Panc1 (cell line): ENCODE results near the gene CEP250. TPM values are rescaled to one million over a fixed set of nuclear protein-coding genes. Genes with fewer than 3 reads are reported as not detected.
"Not testable (repeated sequence)": the region's sequence is repeated elsewhere in the genome, so short reads cannot be mapped to it uniquely, and the experiment has no call there.

Experiments
- ATAC-seq: fragments of 200-7000 bp; cut with Tn5 transposase; 2 replicates; pipeline ENCODE4 v1.9.1; 2020; ENCODE audit warnings: mild to moderate bottlenecking, moderate library complexity
- BruUV-seq: library from RNA; stranded (reverse); fragments of 400-500 nt; replicated peaks from 2 replicates; lab custom pipeline; 2021; lab: Mats Ljungman, UMichigan
- CTCF ChIA-PET: fragments of 300-600 bp; sonication (Branson Sonifier 250); formaldehyde crosslinking; loops from one replicate; lab custom pipeline; 2022; ENCODE audit warnings: antibody characterized with exemption; lab: Charles Lee
- POLR2A ChIA-PET: fragments of 300-600 bp; sonication (Branson Sonifier 250); formaldehyde crosslinking; loops from one replicate; lab custom pipeline; 2022; ENCODE audit warnings: antibody characterized with exemption; lab: Charles Lee
- DNase-seq: peaks from one replicate; pipeline ENCODE4 v3.0.0-alpha.2; 2010; ENCODE audit warnings: low read depth, low spot score
- H3K27ac ChIP-seq: 2 replicates; pipeline ENCODE4 v1.5.1; 2011; ENCODE audit warnings: mild to moderate bottlenecking, low read length, inconsistent platforms
- H3K27me3 ChIP-seq: fragments of 200-500 bp; sonication (Bioruptor generic); 2 replicates; pipeline ENCODE4 v1.6.0; 2014; ENCODE audit warnings: low read length, inconsistent platforms; ENCODE audit not compliant: control insufficient read depth, insufficient read depth
- H3K36me3 ChIP-seq: fragments of 200-500 bp; sonication (Bioruptor generic); 2 replicates; pipeline ENCODE4 v1.5.1; 2014; ENCODE audit warnings: inconsistent platforms, mild to moderate bottlenecking, low read length, moderate library complexity; ENCODE audit not compliant: control insufficient read depth, insufficient read depth
- H3K4me1 ChIP-seq: 2 replicates; pipeline ENCODE4 v1.5.1; 2011; ENCODE audit warnings: inconsistent platforms, mild to moderate bottlenecking, low read length, moderate library complexity; ENCODE audit not compliant: control insufficient read depth, insufficient read depth
- H3K4me3 ChIP-seq, 2 experiments: 2 replicates each; pipeline ENCODE4 v1.5.1; 2011 to 2012; ENCODE audit warnings: low read depth in 2 of 2, low read length in 2 of 2, mild to moderate bottlenecking in 2 of 2, inconsistent platforms in 1 of 2, moderate library complexity in 1 of 2
- H3K9me3 ChIP-seq: fragments of 200-500 bp; sonication (Bioruptor generic); 2 replicates; pipeline ENCODE4 v1.5.1; 2014; ENCODE audit warnings: low read depth, mild to moderate bottlenecking, inconsistent platforms, low read length, moderate library complexity; ENCODE audit not compliant: control insufficient read depth, insufficient read depth
- CTCF ChIP-seq: fragments of 450-650 bp; IDR thresholded peaks from 2 replicates; pipeline ENCODE4 v1.5.1; 2017; ENCODE audit warnings: mild to moderate bottlenecking
- POLR2AphosphoS5 ChIP-seq: IDR thresholded peaks from 2 replicates; pipeline ENCODE4 v1.6.1; 2012; ENCODE audit warnings: mild to moderate bottlenecking, low read depth, low read length, moderate library complexity
- REST ChIP-seq, 2 experiments: IDR thresholded peaks; 2 replicates each; pipeline ENCODE4 v1.6.1; 2011 to 2012; ENCODE audit warnings: low read depth in 2 of 2, control low read depth in 1 of 2, low read length in 1 of 2, mild to moderate bottlenecking in 1 of 2, moderate library complexity in 1 of 2; ENCODE audit not compliant: insufficient read depth in 1 of 2
- SIN3A ChIP-seq: IDR thresholded peaks from 2 replicates; pipeline ENCODE4 v1.6.1; 2012; ENCODE audit warnings: low read depth, mild to moderate bottlenecking, low read length, moderate library complexity, borderline replicate concordance; ENCODE audit not compliant: insufficient read depth
- TCF7L2 ChIP-seq: IDR thresholded peaks from 2 replicates; pipeline ENCODE4 v1.6.1; 2011; ENCODE audit warnings: mild to moderate bottlenecking, low read depth, low read length, inconsistent platforms
- in situ Hi-C: cut with HindIII; loops from 2 replicates; pipeline ENCODE4 v1.10.0; 2016; ENCODE audit warnings: low sequenced_read_pairs, low pct_unique_long_range_greater_than_20kb
- intact Hi-C: fragments of 100-400 bp; cut with micrococcal nuclease; formaldehyde crosslinking; loops from one replicate; pipeline ENCODE4 v1.10.0; 2022; ENCODE audit not compliant: unreplicated experiment
- total RNA-seq: library from RNA; stranded (reverse); gene quantifications from one replicate; pipeline ENCODE4 v1.2.1, GENCODE V29; 2021; ENCODE audit not compliant: unreplicated experiment

Gene CEP250
- total RNA-seq, 1 experiment from 2014 or later, result 82.5 TPM

GRCh38 chr20:35453647-35454046, 1.8 kb upstream of the CEP250 start:
- H3K36me3 ChIP-seq, result no peaks in the 10 kb centered on the region; the same call in 1 of the 2 replicates
- peaks cover 19% of the 10 kb centered on the region for H3K4me1 ChIP-seq
- H3K27ac ChIP-seq, result peak overlapping the region; percentile 99
- ChIA-PET CTCF (interaction anchor here (0.5 to 0.7 kb wide), 2 partner anchors 14 to 616 kb away, joined by 3 read pairs; no protein-coding TSS in a partner anchor), POLR2A (interaction anchor here (0.6 kb wide), 1 partner anchor 149 kb away, joined by 6 read pairs; no protein-coding TSS in a partner anchor)
- intact Hi-C loops (no loop called here), in situ Hi-C loops (no loop called here)
- H3K4me3 ChIP-seq, result peak overlapping the region; percentile 80 to 92
- TF ChIP-seq CTCF, result no peak
- no peak for TF ChIP-seq REST (IDR thresholded peaks at IDR 0.05; ENCODE audit: insufficient read depth in 1 of 2, low read depth in 2 of 2, low read length in 1 of 2)
- no peak for TF ChIP-seq SIN3A
- TF ChIP-seq TCF7L2, result no peak
- no peak for TF ChIP-seq POLR2AphosphoS5
- H3K9me3 ChIP-seq, result no peaks in the 10 kb centered on the region
- no peaks in the 10 kb centered on the region for H3K27me3 ChIP-seq
- BruUV-seq, result no TSS peak
- ATAC-seq (no peak), DNase-seq (no peak)

- peak overlapping the region; percentile 99 for H3K27ac ChIP-seq
- intact Hi-C loops, BruUV-seq, in situ Hi-C loops, H3K27me3 ChIP-seq, DNase-seq, H3K36me3 ChIP-seq, POLR2A ChIA-PET, H3K9me3 ChIP-seq, CTCF ChIA-PET, ATAC-seq: not testable (repeated sequence)
- H3K4me3 ChIP-seq, result peak overlapping the region; percentile 80 to 92
- peaks cover 19% of the 10 kb centered on the region for H3K4me1 ChIP-seq
Measured at GRCh38 chr20:35456700-35457099, 1.3 kb downstream of the CEP250 start.

GRCh38 chr20:35457539-35457938, 2.1 kb downstream of the CEP250 start:
- CTCF ChIA-PET, H3K9me3 ChIP-seq, H3K27me3 ChIP-seq, intact Hi-C loops, BruUV-seq, ATAC-seq, DNase-seq, in situ Hi-C loops, H3K36me3 ChIP-seq: not testable (repeated sequence)
- peaks cover 19% of the 10 kb centered on the region for H3K4me1 ChIP-seq
- peak overlapping the region; percentile 49; the same call in 1 of the 2 replicates for H3K27ac ChIP-seq
- peak overlapping the region in 1 of 2 experiments; percentile 80; a peak in 2 of 4 replicates for H3K4me3 ChIP-seq
- POLR2A ChIA-PET, result interaction anchor here (0.6 kb wide), 1 partner anchor 294 kb away, joined by 3 read pairs; no protein-coding TSS in a partner anchor
